Mucosa of descending colon (tissue), 3 donors: ENCODE measurements around the gene SFMBT2. TPM values are rescaled to one million over a fixed set of nuclear protein-coding genes. Genes with fewer than 3 reads are reported as not detected.
"Not testable (repeated sequence)": the region's sequence is repeated elsewhere in the genome, so short reads cannot be mapped to it uniquely, and the experiment has no call there.

Experiments
- ATAC-seq: fragments of 200-7000 bp; cut with Tn5 transposase; one replicate; pipeline ENCODE4 v1.9.1; 2020; ENCODE audit warnings: mild to moderate bottlenecking, moderate library complexity
- DNase-seq, 3 donors: peaks; one replicate each; pipeline ENCODE4 v3.0.0-alpha.2; 2020
- H3K36me3 ChIP-seq: fragments of 200-600 bp; one replicate; pipeline ENCODE4 v1.8.0; 2021; ENCODE audit warnings: low read depth, mild to moderate bottlenecking
- H3K4me1 ChIP-seq: fragments of 200-600 bp; one replicate; pipeline ENCODE4 v1.8.0; 2021; ENCODE audit warnings: low read depth, mild to moderate bottlenecking
- H3K4me3 ChIP-seq: fragments of 200-600 bp; one replicate; pipeline ENCODE4 v1.8.0; 2021; ENCODE audit warnings: mild to moderate bottlenecking
- H3K9me3 ChIP-seq: fragments of 200-600 bp; one replicate; pipeline ENCODE4 v1.8.0; 2021; ENCODE audit warnings: mild to moderate bottlenecking
- CTCF ChIP-seq: fragments of 200-600 bp; IDR thresholded peaks from one replicate; pipeline ENCODE4 v1.8.0; 2022; ENCODE audit warnings: antibody characterized with exemption, mild to moderate bottlenecking
- intact Hi-C, 2 donors: fragments of 100-400 bp; cut with DNase I in 1 of 2; cut with micrococcal nuclease in 1 of 2; formaldehyde crosslinking; loops; one replicate each; pipeline versions ENCODE4 v1.11.0 to v1.11.1; 2022; cut with DNase I, micrococcal nuclease
- total RNA-seq, 3 donors: library from RNA; stranded (reverse); fragmentation: NEBNext Ultra II Directional in 2 of 3; extraction: Animal tissue kit (Norgen Biotek cat#: 25700) in 2 of 3; gene quantifications; one replicate each; pipeline versions ENCODE4 v1.2.1 to v1.2.4, GENCODE V29; 2021 to 2023
- donor health status: DM: no; HTN: no; CAD: no; lungs with moderate emphysema.
- donor health status: DM: no; HTN: no; CAD: no.
- donor health status: DM: no; HTN: yes; CAD: no.

The SFMBT2 gene
- total RNA-seq, 3 donors from 2014 or later, result 3.9 to 8.8 (median 5.7) TPM

DNA sequence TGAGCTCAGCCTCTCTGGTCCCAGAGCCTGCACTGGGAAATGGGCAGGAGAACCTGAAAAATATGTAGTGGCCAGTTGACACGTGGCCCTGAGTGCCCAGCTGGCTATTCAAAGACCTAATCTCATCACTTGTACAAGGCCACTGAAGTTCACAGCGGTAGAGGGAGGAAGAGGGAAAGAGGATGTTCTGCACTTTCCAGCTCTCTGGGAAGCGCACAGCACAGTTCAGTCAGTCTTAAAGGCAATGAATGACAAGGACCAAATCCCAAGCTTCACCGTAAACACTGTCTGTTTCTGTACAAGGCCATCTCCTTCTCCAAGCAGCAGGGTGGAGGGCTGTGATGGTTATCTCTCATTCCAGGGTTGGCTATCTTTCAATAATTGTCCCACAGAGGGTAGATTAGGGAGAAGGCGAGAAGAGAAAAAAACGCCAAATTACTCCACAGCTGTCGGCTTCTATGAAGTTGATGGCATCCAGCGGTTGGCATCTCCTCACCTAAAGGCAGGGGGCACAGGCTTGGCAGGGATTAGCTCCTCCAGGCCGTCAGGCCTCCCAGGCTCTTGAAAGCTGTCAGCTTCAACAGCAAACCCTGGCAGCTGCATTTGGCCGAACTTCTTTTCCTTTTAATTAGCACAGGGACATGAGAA is 10.6 kb downstream of the SFMBT2 start:
- DNase-seq, result no peak
- H3K4me3 ChIP-seq, result no peak overlapping the region
- H3K36me3 ChIP-seq, result no peaks in the 10 kb centered on the region
- H3K9me3 ChIP-seq, result no peaks in the 10 kb centered on the region
- TF ChIP-seq CTCF, result no peak
- no peak for ATAC-seq
- intact Hi-C loops, result no loop called here
- no peaks in the 10 kb centered on the region for H3K4me1 ChIP-seq

GRCh38 chr10:7399533-7399932 is 11.3 kb downstream of the SFMBT2 start:
- H3K36me3 ChIP-seq, result no peaks in the 10 kb centered on the region
- no peaks in the 10 kb centered on the region for H3K4me1 ChIP-seq
- H3K9me3 ChIP-seq, result no peaks in the 10 kb centered on the region
- H3K4me3 ChIP-seq, result no peak overlapping the region
- no peak for DNase-seq
- no peak for ATAC-seq
- intact Hi-C loops, result no loop called here
- no peak for TF ChIP-seq CTCF

DNA sequence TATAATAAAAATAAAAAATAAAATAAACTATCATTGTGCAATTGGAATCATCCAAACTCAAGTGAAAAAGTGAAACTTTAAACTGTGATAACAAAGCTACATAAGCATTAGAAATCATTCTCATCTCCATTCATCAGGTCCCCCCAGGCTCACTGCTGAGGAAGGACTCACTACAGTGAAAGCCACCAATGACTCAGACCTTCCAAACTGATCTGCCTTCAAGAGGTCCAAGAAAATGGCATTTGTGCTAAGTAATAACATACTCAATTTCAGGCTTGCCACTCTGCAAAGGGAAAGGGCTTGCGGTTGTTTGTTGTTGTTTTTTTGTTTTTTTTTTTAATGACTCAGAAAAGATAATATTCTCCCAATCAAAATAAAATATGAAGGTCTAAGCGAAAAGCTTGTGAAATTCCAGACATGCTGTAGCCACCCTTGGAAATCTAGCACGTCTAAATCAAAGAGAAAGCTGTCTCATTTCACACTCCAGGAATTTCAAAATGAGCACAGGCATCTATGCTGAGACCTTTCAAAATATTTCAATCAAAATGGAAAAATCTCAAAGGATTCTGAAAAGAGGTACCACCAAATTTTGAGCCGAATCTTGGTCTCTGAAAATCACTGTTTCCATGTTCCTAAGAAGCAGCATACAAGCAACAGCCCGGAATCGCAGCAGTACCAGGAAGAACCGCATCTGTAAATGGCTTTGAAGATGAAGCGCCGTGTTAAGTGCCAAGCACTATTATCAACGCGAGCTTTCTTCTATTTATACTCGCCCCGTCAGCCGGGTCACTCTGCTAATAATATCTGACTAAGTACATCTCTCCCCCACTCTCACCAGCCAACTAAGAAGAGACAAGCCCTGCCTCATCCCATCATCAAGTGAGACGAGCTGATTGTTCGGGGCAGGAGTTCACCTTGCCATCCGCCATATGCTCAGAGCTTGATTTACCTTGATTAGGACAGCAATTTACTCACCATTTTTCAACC is 13.5 kb downstream of the SFMBT2 start:
- H3K4me3 ChIP-seq, result no peak overlapping the region
- no peaks in the 10 kb centered on the region for H3K4me1 ChIP-seq
- ATAC-seq, result no peak
- no peak for TF ChIP-seq CTCF
- DNase-seq, result no peak
- H3K9me3 ChIP-seq, result no peaks in the 10 kb centered on the region
- no peaks in the 10 kb centered on the region for H3K36me3 ChIP-seq
- intact Hi-C loops, result no loop called here

DNA sequence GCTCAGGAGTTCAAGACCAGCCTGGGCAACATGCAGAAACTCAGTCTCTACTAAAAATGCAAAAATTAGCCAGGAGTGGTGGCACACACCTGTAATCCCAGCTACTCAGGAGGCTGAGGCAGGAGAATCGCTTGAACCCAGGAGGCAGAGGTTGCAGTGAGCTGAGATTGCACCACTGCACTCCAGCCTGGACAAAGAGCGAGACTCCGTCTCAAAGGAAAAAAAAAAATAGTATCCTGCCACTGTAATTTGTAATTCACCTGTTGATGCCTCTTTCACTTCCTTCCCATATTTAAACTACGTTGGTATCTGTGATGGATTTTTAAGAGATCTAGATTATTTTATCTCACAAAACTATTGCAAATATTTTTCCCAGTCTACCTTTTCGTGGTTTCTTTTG is 18.5 kb downstream of the SFMBT2 start:
- H3K9me3 ChIP-seq, DNase-seq, intact Hi-C loops, H3K4me1 ChIP-seq, ATAC-seq, H3K4me3 ChIP-seq, H3K36me3 ChIP-seq: not testable (repeated sequence)

DNA sequence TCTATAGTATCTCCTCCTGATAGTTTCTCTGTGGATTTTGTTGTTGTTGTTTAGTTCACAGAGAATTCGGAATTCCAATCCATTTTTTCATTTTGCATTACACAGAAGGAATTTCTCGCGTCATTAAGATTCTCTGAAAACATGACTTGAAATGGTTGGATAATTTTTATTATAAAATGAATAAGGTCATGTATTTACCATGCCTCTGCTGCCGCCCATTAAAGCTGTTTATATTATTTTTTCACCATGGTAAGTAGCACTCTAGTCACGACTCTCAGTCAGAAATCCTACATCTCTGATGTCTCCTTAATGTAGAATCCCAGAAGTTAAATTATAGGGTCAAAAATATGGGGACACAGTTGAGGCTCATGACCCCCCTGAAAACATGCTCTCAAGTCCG is 19.1 kb downstream of the SFMBT2 start:
- no peak for DNase-seq
- intact Hi-C loops, result no loop called here
- no peak for TF ChIP-seq CTCF
- no peak for ATAC-seq
- Histone ChIP-seq H3K4me1 (no peaks in the 10 kb centered on the region), H3K4me3 (no peak overlapping the region), H3K9me3 (no peaks in the 10 kb centered on the region), H3K36me3 (no peaks in the 10 kb centered on the region)

DNA sequence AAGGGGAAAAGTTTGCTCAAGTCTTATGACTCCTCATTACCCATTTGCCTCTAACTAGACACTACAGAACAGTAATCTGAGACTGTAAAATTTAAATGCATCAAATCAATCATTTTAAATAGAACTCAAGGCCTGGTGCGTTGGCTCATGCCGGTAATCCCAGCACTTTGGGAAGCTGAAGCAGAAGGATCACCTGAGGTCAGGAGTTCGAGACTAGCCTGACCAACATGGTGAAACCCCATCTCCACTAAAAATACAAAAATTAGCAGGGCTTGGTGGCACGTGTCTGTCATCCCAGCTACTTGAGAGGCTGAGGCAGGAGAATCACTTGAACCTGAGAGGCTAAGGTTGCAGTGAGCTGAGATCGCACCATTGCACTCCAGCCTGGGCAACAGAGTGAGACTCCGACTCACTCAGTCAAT is 20.1 kb downstream of the SFMBT2 start:
- ATAC-seq, H3K36me3 ChIP-seq, H3K4me3 ChIP-seq, H3K4me1 ChIP-seq, intact Hi-C loops, DNase-seq, H3K9me3 ChIP-seq: not testable (repeated sequence)
